Measurements from ENCODE around the gene RNPS1.

The RNPS1 gene

DNA sequence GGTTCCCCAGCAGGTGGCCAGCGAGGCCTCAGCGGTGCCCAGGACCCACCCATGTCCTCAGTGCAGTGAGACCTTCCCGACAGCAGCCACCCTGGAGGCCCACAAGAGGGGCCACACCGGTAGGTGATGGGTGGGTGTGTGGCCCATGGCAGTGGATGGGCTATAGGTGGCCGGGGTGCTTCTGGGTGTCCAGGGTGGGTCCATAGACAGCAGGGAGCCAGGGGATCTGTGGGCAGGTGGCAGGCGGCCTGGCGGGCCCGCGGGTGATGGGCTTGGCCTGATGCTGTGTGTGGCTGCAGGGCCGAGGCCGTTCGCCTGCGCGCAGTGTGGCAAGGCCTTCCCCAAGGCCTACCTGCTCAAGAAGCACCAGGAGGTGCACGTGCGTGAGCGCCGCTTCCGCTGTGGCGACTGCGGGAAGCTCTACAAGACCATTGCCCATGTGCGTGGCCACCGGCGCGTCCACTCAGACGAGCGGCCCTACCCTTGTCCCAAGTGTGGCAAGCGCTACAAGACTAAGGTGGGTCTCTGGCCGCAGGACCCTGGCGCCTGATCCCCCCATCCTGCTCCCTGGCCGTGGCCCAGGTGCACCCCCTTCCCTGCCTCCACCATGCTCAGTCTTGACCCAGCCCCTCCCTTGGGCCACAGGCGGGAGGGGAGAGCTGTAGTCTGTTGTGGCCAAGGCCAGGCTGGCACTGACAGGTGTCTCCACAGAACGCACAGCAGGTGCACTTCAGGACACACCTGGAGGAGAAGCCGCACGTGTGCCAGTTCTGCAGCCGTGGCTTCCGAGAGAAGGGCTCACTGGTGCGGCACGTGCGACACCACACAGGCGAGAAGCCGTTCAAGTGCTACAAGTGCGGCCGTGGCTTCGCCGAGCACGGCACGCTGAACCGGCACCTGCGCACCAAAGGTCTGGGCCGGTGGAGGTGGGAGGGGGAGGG, 33.8 kb downstream of the RNPS1 start:
- DNase-seq: no peak

DNA sequence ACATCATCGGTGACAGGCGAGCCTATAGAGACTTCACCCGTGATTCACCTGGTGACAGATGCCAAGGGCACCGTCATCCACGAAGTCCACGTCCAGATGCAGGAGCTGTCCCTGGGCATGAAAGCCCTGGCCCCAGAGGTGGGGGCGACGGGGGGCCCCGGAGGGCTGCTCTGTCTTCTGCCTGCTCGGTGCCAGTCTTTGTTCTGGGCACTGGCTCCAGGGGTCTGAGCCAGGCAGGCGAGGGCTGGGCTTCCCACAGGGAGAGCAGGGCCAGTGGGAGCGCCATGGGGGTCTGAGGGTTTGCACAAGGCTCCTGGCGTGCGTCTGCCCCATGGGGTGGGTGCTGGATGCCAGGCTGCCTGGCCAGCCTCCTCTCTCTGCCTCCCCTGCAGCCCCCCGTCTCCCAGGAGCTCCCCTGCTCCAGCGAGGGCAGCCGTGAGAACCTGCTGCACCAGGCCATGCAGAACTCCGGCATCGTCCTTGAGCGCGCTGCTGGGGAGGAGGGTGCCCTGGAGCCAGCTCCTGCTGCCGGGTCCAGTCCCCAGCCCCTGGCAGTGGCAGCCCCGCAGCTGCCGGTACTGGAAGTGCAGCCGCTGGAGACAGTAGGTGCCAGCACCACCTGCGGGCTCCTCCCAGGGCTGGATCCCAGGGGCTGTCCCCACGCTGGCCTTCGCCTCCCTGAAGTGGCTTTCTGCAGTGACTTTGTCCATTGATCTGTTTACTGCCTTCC, 34.7 kb downstream of the RNPS1 start:
- no peak for DNase-seq

DNA sequence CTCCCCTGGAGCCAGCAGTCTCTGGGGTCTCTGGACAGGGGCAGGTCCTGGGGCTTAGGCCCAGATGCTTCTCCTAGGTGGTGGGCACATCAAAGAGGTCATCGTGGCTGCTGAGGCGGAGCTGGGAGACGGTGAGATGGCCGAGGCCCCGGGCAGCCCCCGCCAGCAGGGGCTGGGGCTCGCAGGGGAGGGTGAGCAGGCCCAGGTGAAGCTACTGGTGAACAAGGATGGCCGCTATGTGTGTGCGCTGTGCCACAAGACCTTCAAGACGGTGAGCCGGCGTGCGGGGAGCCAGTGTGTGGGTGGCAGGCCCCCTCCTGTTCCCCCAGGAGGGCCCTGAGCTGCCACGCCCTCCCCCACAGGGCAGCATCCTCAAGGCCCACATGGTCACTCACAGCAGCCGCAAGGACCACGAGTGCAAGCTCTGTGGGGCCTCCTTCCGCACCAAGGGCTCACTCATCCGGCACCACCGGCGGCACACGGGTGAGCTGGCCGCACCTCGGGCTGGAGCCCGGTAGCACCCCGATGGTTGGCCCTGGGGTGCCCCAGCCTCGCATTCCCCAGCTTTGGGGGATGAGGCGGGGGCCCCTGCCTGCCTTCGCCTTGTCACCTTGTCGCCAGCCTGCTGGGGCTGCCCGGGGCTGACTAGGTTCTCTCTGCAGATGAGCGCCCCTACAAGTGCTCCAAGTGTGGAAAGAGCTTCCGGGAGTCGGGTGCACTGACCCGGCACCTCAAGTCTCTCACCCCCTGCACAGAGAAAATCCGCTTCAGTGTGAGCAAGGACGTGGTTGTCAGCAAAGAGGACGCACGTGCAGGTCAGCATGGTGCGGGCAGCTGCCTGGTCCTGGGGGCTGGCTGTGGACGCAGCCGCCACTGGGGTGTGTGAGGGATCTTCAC, 35.6 kb downstream of the RNPS1 start:
- DNase-seq: no peak

DNA sequence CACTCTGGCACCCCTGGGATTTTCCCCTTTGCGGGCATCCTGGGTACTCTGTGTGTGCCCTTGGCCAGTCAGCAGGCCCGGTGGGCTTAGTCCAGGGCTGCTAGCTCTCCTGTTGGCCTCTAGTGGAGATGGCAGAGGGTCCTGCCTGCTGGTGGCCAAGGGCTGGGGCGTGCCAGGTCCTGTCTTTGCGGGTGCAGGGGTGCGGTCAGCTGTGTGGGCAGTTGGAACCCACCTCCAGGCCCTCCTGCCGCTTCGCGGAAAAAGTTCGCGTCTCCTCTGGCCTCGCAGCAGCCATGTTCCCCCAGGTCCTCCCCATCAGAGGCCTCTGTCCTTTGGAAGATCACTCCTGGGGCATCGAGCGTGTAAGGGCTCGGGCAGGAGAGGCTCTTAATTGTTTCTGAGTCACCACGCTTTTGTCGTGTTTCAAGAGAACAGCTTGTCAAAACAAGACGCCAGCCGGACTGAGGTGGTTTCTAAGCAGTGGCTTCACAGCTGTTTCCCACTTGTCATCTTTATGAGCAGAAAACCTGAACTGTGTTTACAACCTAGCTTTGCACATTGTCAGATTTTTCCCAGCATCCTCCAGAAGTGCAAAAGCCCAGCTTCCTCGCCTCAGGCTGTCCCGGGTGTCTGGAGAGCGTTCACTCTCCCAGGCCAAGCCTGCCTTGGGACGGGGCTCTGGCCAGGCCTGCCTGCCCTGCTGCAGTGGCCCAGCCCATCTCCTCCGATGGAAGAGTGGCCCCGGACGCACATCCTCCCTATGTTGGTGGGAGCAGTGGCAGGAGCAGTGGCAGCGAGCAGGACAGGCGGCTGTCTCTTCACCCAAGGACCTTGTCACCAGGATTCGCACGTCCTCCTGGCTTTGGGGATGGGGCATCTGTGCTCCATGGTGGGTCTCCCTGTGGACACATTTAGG, 36.7 kb downstream of the RNPS1 start:
- DNase-seq: no peak

DNA sequence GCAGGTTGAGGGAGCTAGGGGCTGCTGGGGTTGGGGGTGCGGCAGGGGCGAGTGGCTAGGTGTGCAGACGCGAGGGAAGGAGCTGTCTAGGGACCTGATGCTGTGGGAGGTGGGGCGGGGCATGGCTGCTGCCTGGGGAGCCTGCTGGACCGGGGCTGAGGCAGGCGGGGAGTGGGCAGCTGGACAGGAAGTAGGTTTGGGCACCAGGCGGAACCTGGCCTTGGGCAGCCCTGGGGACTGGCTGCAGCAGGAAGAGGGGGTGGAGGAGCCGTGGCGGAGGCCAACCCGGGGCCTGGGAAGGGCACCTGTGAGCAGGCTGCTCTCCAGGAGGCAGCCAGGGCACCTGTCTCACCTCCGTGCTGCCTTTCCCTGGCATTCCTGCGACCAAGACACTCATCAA, 37.5 kb downstream of the RNPS1 start:
- no peak for DNase-seq

DNA sequence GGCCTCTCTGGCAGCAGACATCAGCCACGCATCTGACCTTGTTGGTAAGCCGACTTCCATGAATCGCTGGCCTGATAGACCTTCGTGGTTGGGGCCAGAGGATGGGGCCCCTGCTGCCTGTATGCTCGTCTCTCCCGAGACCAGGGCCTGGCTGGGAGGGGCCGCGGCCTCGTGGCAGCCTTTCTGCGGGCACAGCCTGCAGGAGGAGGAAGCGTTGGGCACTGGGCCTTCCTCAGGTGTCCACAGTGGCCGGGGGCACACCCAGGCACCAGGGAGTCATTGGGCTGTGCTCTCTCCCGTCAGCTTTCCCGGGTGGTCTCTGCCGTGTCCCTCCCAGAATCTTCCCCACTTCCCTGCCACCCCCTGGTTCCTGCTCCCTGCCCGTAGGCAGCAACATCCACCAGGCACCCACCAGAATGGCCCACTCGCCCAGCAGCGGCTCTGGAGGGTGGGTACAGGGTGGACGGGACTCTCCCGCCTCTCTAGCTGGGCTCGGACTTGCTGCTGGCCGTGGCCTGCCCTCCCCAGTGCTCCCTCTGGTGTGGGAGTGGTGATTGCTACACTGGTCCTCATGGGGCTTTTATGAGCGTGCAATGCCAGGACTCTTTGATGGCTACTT, 38.2 kb downstream of the RNPS1 start:
- DNase-seq: no peak

DNA sequence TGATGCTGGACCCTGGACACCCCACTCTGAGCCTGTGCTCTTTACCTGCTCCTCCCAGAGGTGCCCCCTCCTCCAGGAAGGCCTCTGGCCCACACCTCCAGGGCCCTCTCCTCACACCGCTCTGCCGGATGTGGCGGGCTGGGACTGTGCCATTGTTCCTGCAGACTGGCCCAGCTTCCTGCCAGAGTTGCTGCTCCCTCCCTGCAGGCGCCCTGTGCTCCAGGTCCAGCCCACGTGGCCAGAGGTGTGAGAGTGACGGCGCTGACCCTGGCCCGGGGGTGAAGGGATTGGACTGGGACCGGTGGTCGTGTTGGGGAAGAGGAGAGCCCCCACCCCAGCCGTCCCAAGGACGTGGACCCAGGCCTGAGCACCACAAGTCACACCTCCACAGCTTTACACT, 38.8 kb downstream of the RNPS1 start:
- DNase-seq: no peak

DNA sequence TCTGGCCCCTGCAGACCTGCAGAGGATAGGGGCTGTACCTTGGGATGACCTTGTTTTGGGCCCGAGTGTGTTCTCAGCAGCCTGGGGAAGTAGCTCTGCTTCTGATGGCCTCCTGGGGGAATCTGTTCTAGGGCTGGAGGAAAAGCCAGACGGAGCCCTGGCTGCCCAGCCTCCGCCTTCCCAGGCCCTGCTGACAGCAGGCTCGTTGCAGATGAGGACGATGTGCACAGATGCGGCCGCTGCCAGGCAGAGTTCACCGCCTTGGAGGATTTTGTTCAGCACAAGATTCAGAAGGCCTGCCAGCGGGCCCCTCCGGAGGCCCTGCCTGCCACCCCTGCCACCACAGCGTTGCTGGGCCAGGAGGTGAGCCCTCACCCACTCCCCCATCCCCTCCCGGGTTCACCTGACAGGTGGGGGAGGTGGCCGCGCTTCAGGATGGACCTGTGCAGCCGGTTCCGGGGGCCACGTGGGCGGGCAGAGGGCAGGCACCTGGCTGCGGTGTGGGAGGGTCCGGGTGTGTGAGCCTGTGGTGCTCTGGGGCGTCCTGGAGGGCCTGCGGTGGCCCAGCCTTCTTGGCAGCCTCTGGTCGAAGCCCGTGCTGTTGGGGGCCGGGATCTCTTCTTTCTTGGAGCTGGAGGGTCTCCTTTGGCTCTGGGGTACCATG, 39.6 kb downstream of the RNPS1 start:
- DNase-seq: no peak

DNA sequence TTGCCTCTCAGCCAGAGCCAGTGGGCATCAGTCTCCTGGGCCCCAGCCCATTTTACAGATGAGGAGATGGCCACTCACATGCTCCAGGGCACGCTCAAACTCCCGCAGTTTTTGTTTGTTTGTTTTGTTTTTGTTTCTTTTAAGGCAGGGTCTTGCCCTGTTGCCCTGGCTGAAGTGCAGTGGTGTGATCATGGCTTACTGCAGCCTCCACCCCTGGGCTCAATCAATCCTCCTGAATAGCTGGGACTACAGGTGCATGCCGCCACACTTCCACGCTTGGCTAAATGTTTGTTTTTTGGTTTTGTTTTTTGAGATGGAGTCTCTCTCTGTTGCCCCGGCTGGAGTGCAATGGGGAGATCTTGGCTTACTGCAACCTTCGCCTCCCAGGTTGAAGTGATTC, 41.0 kb downstream of the RNPS1 start:
- DNase-seq: no peak

DNA sequence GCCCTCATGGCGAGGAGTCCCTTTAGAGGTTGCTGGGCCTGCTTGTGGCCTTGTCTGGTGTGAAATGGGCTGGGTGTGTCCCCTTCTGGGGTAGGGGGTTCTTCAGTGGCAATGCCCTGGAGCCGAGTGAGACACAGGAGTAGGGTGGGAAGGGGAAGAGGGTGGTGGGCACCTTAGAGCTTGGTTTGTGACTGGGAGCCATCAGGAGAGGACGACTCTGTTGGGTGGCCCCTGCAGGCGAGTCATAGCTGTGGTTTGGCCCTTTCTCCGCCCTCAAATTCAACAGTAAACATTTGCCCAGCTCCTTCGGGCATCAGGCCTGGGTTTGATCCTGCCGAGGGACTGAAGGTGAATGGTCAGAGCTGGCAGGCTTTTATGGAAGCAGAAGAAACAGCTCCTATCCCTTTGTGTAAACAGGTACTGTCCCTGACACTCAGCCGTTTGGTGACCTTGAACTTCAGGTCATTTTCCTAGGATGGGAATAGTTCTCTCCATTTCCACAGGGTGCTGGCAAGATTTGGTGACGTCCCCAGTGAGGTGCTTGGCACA, 41.6 kb downstream of the RNPS1 start:
- DNase-seq: no peak

DNA sequence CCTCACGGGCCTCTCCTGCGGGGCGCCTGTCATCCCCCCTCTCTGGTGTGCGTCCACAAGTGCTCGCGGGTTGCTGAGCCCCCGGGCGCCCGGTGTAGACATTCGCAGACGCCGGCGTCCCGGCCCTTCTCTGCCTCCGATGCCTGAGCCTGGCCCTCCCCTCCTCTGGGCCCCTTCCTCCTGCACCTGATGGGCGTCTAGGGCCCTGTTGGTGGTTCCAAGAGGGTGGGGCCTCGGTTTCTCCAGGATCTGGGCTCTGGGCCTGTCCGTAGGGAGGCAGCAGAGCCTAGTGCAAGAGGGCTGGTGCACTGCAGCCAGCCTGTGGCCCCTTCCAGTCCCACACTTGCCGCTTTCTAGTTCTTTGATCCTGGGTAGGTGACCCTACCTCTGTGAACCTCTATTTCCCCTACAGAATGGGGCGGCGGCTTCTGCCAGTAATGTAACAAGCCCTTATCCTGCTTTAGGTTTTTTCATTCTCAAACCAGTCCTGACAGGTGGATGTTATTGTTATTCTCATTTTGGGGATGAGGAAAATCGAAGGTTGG, 43.9 kb downstream of the RNPS1 start:
- no peak for DNase-seq

DNA sequence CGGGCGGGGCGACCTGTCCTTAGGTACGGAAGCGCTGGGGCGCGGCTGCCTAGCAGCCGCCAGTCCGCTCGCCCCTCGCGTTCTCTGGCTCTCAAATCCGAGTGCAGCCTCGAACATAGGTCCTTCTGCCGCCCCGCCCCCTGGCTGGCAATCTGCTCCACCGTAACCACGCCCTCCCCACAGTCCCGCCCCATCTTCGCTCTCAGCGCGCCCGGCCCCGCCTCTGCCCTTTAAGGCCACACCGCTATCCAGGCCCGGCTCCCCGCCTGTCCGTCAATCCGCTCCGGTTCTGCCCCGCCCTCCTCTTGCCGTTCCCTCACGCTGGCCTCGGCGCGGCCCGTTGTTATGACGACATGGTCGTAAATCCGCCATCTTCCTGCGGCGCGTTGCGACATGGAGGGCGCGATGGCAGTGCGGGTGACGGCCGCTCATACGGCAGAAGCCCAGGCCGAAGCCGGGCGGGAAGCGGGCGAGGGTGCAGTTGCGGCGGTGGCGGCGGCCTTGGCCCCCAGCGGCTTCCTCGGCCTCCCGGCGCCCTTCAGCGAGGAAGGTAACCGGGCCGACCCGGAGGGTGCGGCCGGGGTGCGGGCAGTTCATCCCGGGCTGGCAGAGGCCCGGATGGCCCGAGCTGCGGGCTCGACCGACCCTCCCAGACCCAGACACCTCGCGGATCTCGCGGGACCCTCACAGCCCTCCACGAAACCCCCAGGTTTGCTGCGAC, 44.5 kb downstream of the RNPS1 start, which contains the start of gene E4F1:
E4F1 (plus strand) TSS at position 371 of the 721 bp plus-strand sequence; CDS start at position 394, 23 bp downstream.
- peak; percentile 99 to 100 for DNase-seq

DNA sequence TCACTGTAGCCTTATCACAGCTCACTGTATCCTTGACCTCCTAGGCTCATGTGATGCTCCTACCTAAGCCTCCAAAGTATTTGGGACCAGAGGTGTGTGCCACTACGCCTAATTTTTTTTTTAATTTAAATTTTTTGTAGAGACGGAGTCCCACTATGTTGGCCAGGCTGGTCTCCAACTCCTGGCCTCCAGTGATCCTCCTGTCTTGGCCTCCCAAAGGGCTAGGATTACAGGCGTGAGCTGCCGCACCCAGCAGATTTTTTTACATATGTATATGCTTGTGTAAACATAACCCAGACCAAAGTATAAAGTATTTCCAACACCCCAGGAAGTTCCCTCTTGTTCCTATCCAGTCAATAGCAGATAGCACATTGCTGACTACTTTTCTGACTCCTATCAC, 51.6 kb downstream of the RNPS1 start:
- DNase-seq: no peak

DNA sequence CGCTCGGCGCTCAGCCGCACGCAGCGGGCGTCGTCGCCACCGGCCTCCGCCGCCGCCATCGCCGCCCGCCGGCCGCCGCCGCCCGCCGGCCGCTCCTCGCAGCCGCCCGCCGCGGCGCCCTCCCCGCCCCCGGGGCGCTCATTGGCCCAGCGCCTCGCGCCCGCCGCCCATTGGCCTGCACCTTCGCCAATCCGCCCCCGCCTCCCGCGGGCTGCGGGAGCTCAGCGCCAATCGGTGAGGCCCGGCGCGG, 53.3 kb downstream of the RNPS1 start, which contains the start of gene PGP:
PGP (minus strand) TSS at position 122 of the 250 bp plus-strand sequence; CDS start at position 59, 63 bp downstream.
- DNase-seq: no peak

DNA sequence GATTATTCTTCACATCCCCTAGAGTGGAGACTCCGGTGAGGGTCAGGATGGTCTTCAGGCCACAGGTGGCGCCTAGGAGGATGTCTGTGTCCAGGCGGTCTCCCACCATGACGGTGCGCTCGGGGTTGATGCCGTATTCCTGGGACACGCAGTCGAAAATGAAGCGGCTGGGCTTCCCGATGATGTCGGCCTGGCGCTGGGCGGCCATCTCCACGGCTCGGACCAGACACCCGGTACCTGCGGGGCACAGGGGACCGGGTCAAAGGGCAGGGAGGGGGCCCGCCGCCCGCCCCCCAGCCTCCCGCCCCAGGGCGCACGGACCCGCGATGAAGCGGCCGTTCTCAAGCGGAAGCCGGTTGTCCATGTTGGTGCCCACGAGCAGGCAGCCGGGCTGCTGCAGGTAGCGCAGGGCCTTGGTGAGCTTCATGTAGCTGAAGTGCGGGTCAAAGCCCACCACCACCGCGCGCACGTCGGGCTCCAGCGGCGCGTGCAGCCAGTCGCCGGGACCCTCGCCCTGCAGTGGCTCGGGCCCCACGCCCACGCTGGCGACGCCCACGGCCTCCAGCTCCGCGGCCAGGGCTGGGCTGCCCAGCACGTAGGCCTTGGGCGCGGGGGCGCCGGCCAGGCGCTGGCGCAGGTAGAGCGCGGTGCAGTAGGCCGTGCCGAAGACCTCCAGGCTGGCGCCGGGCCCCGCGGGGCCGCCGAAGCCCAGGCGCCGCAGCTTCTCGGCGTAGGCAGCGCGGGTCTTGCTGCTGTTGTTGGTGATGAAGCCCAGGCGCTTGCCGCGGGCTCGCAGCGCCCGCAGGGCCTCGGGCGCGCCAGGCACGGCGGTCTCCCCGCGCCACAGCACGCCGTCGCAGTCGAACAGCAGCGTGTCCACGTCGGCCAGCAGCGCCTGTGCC, 53.9 kb downstream of the RNPS1 start:
- DNase-seq: no peak

DNA sequence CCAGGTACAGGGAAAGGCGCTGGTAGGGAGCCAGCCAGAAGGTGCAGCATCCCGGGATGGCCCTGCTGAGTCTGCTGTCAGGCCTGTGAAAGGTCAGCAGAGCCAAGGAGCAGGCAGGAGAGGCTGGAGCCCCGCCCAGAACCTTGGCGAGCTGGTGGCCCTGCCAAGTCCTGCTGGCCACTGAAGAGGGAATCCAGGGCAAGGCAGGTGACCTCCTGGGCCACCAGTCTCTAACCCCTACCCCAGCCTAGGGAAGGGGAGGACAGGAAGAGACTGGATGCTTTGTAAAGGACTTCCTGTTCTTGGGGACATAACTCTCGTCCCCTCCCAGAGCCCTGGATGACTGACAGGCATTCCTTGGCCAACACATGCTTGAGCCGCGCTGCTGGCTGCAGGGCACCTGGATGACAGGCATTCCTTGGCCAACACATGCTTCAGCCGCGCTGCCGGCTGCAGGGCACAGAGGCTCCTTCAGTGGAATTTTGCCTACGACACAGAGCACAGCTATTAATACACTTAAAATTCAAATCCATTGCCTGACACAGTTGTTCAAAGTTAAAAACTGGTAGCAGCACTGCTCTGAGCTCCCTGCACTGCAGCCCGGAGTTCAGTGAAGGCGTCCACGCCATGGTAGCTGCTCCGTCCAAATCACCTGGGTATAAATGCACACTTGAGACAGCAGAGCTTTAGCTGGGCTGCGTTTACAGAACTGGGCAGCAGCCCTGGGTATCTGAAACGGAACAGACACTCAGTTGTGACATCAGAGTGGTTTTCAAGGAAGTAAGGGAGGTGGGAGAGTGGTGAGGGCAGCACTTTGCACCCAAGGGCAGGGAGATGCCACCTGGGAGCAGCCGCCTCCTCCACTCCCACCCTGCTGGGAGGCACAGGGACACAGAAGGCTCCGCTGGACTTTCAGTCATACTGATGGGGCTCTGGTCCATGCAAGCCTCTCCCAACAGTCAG, 55.3 kb downstream of the RNPS1 start:
- no peak for DNase-seq

DNA sequence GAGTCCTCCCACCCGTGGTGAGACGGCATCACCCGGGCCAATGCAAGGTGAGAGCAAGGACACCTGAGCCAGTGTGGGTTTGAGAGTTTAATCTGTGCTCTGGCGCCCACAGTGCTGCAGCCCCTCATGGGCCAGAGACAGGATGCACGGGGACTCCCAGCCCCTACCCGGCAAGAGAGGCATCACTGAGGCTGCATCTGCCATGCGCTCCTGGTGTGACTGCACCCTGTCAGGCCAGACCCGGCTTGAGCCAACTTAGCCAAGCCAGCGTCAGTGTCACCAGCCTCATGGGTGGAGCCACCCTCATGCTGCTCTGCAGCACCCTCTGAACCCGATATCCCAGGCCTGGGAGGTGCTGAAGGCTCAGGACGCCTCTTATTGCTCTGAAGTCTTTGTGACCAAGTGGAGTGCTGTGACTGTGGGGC, 56.0 kb downstream of the RNPS1 start:
- no peak for DNase-seq
